GM13976 (cell line): ENCODE data around the gene KIF5B.
"Not testable (repeated sequence)": the region's sequence is repeated elsewhere in the genome, so short reads cannot be mapped to it uniquely, and the experiment has no call there.

ENCODE experiments used
- DNase-seq: peaks from one replicate; pipeline ENCODE4 v3.0.0; 2012; ENCODE audit warnings: low spot score
- in situ Hi-C: fragments of 300-500 bp; cut with MboI; formaldehyde crosslinking; loops from one replicate; pipeline ENCODE4 v1.12.0; 2022; ENCODE audit warnings: low sequenced_read_pairs, mixed read lengths, inconsistent platforms; ENCODE audit not compliant: unreplicated experiment
- TF ChIP-seq, protein P1 (sequence below): IDR thresholded peaks from 2 replicates; pipeline ENCODE4 v1.5.1; 2012; ENCODE audit warnings: borderline replicate concordance, mild to moderate bottlenecking; ENCODE audit not compliant: insufficient read depth; ENCODE audit errors: extremely low read depth, missing control alignments, control extremely low read depth

KIF5B gene

GRCh38 chr10:31982111-31982510 lies 74.1 kb downstream of the KIF5B start:
- DNase-seq, result no peak
- in situ Hi-C loops, result no loop called here
- TF ChIP-seq, protein P1, sequence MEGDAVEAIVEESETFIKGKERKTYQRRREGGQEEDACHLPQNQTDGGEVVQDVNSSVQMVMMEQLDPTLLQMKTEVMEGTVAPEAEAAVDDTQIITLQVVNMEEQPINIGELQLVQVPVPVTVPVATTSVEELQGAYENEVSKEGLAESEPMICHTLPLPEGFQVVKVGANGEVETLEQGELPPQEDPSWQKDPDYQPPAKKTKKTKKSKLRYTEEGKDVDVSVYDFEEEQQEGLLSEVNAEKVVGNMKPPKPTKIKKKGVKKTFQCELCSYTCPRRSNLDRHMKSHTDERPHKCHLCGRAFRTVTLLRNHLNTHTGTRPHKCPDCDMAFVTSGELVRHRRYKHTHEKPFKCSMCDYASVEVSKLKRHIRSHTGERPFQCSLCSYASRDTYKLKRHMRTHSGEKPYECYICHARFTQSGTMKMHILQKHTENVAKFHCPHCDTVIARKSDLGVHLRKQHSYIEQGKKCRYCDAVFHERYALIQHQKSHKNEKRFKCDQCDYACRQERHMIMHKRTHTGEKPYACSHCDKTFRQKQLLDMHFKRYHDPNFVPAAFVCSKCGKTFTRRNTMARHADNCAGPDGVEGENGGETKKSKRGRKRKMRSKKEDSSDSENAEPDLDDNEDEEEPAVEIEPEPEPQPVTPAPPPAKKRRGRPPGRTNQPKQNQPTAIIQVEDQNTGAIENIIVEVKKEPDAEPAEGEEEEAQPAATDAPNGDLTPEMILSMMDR, result no peak

DNA sequence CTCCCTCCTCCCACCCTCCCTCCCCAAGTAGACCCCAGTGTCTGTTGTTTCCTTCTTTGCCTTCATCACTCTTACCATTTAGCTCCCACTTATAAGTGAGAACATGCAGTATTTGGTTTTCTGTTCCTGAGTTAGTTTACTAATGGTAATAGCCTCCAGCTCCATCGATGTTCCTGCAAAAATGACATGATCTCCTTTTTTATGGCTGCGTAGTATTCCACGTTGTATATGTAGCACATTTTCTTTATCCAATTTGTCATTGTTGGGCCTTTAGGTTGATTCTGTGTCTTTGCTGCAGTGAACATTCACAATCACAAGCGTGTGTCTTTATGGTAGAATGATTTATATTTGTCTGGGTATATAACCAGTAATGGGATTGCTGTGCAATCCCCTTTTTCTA lies 75.8 kb downstream of the KIF5B start:
- in situ Hi-C loops, result no loop called here
- no peak for DNase-seq
- TF ChIP-seq, protein P1, result no peak

GRCh38 chr10:31979071-31979470 lies 77.2 kb downstream of the KIF5B start:
- in situ Hi-C loops, DNase-seq: not testable (repeated sequence)

DNA sequence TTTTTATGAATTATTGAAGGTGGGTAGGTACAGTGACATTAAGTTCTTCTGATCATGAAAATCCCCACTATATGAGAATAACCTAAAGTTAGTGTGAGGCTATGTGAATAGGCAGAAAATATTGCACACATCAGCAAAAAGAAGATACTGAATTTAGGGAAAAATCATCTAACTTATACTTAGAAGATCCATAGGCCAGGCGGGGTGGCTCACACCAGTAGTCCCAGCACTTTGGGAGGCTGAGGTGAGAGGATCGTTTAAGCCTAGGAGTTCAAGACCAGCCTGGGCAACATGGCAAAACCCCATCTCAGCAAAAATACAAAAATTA lies 78.1 kb downstream of the KIF5B start:
- no peak for DNase-seq
- TF ChIP-seq, protein P1, result no peak
- in situ Hi-C loops, result no loop called here

- DNase-seq, result no peak
- TF ChIP-seq, protein P1, result no peak
- in situ Hi-C loops, result no loop called here
Observed at GRCh38 chr10:31977440-31978155, 78.6 kb downstream of the KIF5B start.

- in situ Hi-C loops, result no loop called here
- TF ChIP-seq, protein P1, result no peak
- DNase-seq, result no peak
Observed at GRCh38 chr10:31975157-31975765, 81.0 kb downstream of the KIF5B start.

DNA sequence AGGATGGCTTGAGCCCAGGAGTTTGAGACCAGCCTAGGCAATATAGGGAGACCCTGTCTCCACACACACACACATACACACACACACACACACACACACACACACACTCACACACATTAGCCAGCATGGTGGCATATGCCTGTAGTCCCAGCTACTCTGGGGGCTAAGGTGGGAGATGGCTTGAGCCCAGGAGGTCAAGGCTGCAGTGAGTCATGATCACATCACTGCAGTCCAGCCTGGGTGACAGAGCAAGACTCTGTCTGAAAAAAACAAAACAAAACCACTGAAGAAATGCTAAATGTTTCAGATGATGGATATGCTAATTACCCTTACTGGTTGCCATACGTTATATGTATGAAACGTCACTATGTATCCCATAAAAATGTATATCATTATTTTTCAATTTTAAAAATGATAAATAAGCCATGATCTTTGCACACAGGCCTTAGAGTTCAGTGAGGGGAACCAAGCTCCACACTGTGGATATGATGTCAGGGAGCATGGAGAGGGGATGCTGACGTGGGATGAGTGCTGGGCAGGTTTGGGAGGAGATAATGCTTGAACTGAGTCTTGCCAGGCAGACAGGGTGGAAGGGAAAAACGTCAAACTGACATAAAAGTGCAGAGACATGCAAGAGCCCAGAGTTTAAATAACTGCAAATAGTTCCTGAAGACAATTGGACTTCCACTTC lies 81.6 kb downstream of the KIF5B start:
- DNase-seq, result no peak
- TF ChIP-seq, protein P1, result no peak
- in situ Hi-C loops, result no loop called here
